Tibial artery (tissue), 4 donors: ENCODE data around the gene ZBTB7C.

Experiments used
- DNase-seq, 2 donors: peaks; one replicate each; pipeline ENCODE4 v3.0.0-alpha.2; 2019
- H3K27ac ChIP-seq, 2 donors: fragments of 200-600 bp; sonication (generic) in 1 of 2; 1 replicate in 1 of 2; 2 replicates in 1 of 2; pipeline ENCODE4 v1.5.1; 2018 to 2019; ENCODE audit warnings: mild to moderate bottlenecking in 1 of 2
- H3K27me3 ChIP-seq, 2 donors: fragments of 200-600 bp; sonication (generic) in 1 of 2; one replicate each; pipeline versions ENCODE4 v1.5.1 to v1.6.0; 2016 to 2019
- H3K36me3 ChIP-seq, 3 donors: fragments of 200-600 bp; sonication (generic) in 2 of 3; one replicate each; pipeline ENCODE4 v1.5.1; 2016 to 2019; ENCODE audit warnings: mild to moderate bottlenecking in 2 of 3
- H3K4me1 ChIP-seq, 4 donors: fragments of 200-600 bp; sonication (generic) in 2 of 4; 1 replicate in 3 of 4; 2 replicates in 1 of 4; pipeline ENCODE4 v1.5.1; 2016 to 2019
- H3K4me3 ChIP-seq, 2 donors: fragments of 200-600 bp; sonication (generic) in 1 of 2; 1 replicate in 1 of 2; 2 replicates in 1 of 2; pipeline ENCODE4 v1.5.1; 2018 to 2019; ENCODE audit warnings: mild to moderate bottlenecking in 2 of 2
- H3K9me3 ChIP-seq, 3 donors: fragments of 200-600 bp; sonication (generic) in 1 of 3; one replicate each; pipeline ENCODE4 v1.5.1; 2016 to 2019
- intact Hi-C: fragments of 100-400 bp; cut with DNase I; formaldehyde crosslinking; loops from one replicate; pipeline ENCODE4 v1.15.0; 2023; ENCODE audit warnings: low total_unique reads
- TF ChIP-seq, protein P1 (sequence below), 2 experiments: fragments of 200-600 bp in 1 of 2; fragments of 450-650 bp in 1 of 2; IDR thresholded peaks; one replicate each; pipeline ENCODE4 v1.5.1; 2017 to 2019; ENCODE audit warnings: antibody characterized with exemption in 2 of 2, mild to moderate bottlenecking in 1 of 2, moderate library complexity in 1 of 2

The ZBTB7C gene

DNA sequence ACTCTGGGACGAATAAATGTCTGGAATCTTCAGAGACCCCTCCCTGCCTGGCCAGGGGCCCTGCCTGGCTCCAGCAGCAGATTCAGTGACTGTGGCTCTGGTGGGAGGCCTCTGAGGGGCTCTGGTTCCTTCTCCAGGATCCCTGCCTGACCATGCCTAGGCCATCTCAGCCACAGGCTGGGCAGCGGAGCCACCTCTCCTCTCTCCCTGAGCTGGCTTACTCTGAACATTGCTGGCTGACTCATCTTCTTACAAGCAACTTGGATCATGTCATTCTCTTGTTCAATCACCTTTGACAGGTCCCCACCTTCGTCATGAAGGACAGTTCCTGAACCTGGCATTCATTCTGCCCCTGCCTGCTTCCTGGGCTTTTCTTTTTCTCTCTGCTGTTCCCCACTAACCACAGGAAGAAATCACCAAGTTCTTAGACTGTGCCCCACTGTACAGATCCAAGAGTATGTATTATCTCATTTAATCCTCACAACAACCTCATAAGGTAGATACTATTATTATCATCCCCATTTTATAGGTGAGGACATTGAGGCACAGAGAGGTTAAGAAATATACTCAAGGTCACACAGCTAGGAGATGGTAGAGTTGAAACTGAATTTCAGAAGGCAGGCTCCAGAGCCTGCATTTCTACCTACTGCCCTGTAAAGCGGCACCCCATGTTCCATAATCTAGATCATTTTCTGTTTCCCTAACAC is 323.2 kb downstream of the ZBTB7C start:
- Histone ChIP-seq H3K27ac (no peak overlapping the region), H3K4me3 (no peak overlapping the region), H3K4me1 (peaks cover 0 to 3% (median 0%) of the 10 kb centered on the region in 4 donors), H3K9me3 (no peaks in the 10 kb centered on the region), H3K36me3 (no peaks in the 10 kb centered on the region), H3K27me3 (no peaks in the 10 kb centered on the region)
- TF ChIP-seq, protein P1, sequence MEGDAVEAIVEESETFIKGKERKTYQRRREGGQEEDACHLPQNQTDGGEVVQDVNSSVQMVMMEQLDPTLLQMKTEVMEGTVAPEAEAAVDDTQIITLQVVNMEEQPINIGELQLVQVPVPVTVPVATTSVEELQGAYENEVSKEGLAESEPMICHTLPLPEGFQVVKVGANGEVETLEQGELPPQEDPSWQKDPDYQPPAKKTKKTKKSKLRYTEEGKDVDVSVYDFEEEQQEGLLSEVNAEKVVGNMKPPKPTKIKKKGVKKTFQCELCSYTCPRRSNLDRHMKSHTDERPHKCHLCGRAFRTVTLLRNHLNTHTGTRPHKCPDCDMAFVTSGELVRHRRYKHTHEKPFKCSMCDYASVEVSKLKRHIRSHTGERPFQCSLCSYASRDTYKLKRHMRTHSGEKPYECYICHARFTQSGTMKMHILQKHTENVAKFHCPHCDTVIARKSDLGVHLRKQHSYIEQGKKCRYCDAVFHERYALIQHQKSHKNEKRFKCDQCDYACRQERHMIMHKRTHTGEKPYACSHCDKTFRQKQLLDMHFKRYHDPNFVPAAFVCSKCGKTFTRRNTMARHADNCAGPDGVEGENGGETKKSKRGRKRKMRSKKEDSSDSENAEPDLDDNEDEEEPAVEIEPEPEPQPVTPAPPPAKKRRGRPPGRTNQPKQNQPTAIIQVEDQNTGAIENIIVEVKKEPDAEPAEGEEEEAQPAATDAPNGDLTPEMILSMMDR (IDR thresholded peaks at IDR 0.05), result no peak
- DNase-seq, result no peak
- intact Hi-C loops, result no loop called here

DNA sequence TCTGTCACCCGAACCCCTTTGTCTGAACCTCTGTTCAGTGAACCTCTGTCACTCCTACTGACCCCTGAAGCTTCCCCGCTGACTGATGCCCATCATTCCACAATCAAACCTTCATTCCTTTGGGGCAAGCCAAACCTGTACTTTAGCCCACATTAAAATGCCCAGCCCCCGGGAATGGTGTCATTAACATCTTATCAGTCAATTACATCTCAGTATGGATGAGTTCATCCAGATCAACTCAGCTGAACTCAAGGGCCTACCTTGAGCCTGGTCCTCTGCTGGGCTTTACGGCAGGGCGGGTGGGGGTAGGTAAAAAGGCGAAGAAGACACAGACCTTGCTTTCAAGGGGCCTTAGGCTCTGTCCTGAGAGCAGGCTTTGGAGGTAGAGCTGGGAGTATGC is 324.3 kb downstream of the ZBTB7C start:
- H3K4me3 ChIP-seq, result no peak overlapping the region
- DNase-seq, result no peak
- no peak overlapping the region for H3K27ac ChIP-seq
- no peaks in the 10 kb centered on the region for H3K9me3 ChIP-seq
- H3K36me3 ChIP-seq, result no peaks in the 10 kb centered on the region
- peaks cover 0 to 3% (median 0%) of the 10 kb centered on the region in 4 donors for H3K4me1 ChIP-seq
- intact Hi-C loops, result no loop called here
- TF ChIP-seq, protein P1 (IDR thresholded peaks at IDR 0.05), result no peak
- H3K27me3 ChIP-seq, result no peaks in the 10 kb centered on the region

DNA sequence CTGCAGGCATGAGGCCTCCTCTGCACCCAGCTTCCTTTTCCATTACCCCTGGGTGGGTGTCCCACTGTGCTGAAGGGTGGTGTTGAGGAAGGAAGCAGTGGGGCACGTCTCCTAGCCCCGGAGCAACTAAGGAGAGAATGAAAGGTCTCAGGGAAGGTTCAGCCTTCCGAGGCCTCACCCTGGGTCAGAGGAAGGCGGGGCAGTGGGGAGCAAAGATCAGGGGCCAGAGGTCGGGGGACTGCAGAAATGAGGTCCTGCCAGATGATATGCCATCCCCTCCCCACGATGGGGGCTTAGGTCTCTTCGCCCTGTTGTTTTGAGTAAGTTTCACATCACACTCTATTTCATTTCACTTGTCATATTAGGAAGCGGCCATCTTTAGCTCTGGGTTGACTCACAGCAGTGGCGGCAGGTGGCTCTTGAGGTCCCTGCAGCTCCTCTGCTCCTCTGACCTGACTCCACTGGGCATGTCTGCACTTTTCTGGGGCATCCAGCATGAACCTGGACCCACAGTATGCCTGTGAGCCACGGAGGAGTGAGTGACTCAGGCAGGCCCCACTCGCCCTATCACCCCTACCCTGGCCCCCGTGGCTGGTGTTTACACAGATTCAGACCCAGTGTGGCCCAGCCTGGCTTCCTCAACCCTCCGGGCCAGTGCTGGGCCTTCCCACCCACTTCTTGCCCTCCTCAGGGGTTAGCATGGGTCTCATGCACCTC is 325.0 kb downstream of the ZBTB7C start:
- H3K4me3 ChIP-seq, result no peak overlapping the region
- H3K9me3 ChIP-seq, result no peaks in the 10 kb centered on the region
- no peak overlapping the region for H3K27ac ChIP-seq
- DNase-seq, result no peak
- H3K36me3 ChIP-seq, result no peaks in the 10 kb centered on the region
- intact Hi-C loops, result no loop called here
- TF ChIP-seq, protein P1 (IDR thresholded peaks at IDR 0.05), result no peak
- no peaks in the 10 kb centered on the region for H3K27me3 ChIP-seq
- peaks cover 0 to 3% (median 0%) of the 10 kb centered on the region in 4 donors for H3K4me1 ChIP-seq

DNA sequence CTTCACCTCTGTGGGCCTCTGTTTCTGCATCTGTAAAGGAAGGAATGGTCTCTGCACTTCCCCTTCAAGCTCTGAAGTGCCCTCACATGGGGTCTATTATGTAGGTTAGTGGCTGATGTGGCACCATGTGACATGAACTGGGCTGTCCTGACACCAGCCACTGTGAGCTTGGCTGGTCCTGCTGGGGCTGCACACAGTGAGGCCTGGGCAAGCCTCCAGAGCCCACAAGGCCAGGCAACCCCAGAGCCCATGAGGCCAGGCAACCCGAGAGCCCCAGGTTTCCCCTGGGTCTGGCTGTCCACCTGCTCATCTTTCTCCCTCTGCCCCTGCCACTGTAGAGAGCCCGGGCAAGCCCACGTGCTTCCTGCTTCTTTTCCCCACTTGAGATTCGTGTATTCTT is 328.6 kb downstream of the ZBTB7C start:
- intact Hi-C loops, result no loop called here
- no peaks in the 10 kb centered on the region for H3K9me3 ChIP-seq
- no peak for DNase-seq
- H3K27me3 ChIP-seq, result no peaks in the 10 kb centered on the region
- H3K27ac ChIP-seq, result no peak overlapping the region
- H3K4me3 ChIP-seq, result no peak overlapping the region
- H3K36me3 ChIP-seq, result no peaks in the 10 kb centered on the region
- TF ChIP-seq, protein P1 (IDR thresholded peaks at IDR 0.05), result no peak
- peaks cover 0 to 3% (median 0%) of the 10 kb centered on the region in 4 donors for H3K4me1 ChIP-seq

DNA sequence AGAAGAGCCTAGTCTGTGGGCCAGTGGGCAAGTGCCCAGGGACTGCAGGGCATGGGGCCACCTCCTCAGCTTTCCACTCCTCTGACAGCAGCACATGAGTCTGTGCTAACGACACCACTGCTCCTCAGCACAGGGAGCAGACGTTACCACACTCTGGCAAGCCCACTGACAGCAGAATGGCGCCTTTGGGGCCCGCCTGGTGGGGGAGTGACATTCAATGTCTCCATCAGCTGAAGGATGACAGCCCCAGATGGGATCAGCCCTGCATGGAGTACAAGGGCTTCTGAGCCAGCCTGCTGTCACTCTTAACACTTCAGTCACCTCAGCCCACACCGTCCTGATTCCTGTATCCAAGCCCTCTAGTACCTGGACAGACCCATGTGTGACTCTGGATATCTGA is 329.3 kb downstream of the ZBTB7C start:
- intact Hi-C loops, result no loop called here
- no peaks in the 10 kb centered on the region for H3K9me3 ChIP-seq
- peaks cover 0 to 3% (median 0%) of the 10 kb centered on the region in 4 donors for H3K4me1 ChIP-seq
- H3K27ac ChIP-seq, result no peak overlapping the region
- H3K4me3 ChIP-seq, result no peak overlapping the region
- H3K27me3 ChIP-seq, result no peaks in the 10 kb centered on the region
- no peak for DNase-seq
- H3K36me3 ChIP-seq, result no peaks in the 10 kb centered on the region
- TF ChIP-seq, protein P1 (IDR thresholded peaks at IDR 0.05), result no peak
